WI38 (cell line): ENCODE data around the gene NUP214.

ENCODE experiments used
- H3K4me3 ChIP-seq: 2 replicates; pipeline ENCODE4 v1.5.1; 2011; ENCODE audit warnings: low read depth, mild to moderate bottlenecking, control low read depth, low read length
- CTCF ChIP-seq: IDR thresholded peaks from 2 replicates; pipeline ENCODE4 v1.5.1; 2012; ENCODE audit warnings: low read depth, mild to moderate bottlenecking, control low read depth, low read length

The NUP214 gene

GRCh38 chr9:131119600-131119999, 5.8 kb upstream of the NUP214 start:
- no peak for TF ChIP-seq CTCF
- H3K4me3 ChIP-seq = no peak overlapping the region

- no peak overlapping the region for H3K4me3 ChIP-seq
- no peak for TF ChIP-seq CTCF
Observed at GRCh38 chr9:131120620-131121228, 4.7 kb upstream of the NUP214 start.

- no peak overlapping the region for H3K4me3 ChIP-seq
- no peak for TF ChIP-seq CTCF
Observed at GRCh38 chr9:131121346-131121745, 4.0 kb upstream of the NUP214 start.

- H3K4me3 ChIP-seq = no peak overlapping the region
- no peak for TF ChIP-seq CTCF
Observed at GRCh38 chr9:131122158-131122557, 3.2 kb upstream of the NUP214 start.

GRCh38 chr9:131125038-131125287, 423 bp upstream of the NUP214 start:
- TF ChIP-seq CTCF = no peak
- peak overlapping the region; percentile 91 for H3K4me3 ChIP-seq

- no peak for TF ChIP-seq CTCF
- peak overlapping the region; percentile 91 for H3K4me3 ChIP-seq
Observed at GRCh38 chr9:131126059-131126426, 657 bp downstream of the NUP214 start.

- H3K4me3 ChIP-seq = no peak overlapping the region
- no peak for TF ChIP-seq CTCF
Observed at GRCh38 chr9:131129183-131129582, 3.8 kb downstream of the NUP214 start.
